Sigmoid colon (tissue), 7 donors: ENCODE data around the gene GNG2. TPM values are rescaled to one million over a fixed set of nuclear protein-coding genes. Genes with fewer than 3 reads are reported as not detected.

ENCODE experiments used
- DNase-seq: peaks from one replicate; pipeline ENCODE4 v3.0.0-alpha.2; 2019
- H3K27ac ChIP-seq, 4 donors: fragments of 200-600 bp; sonication (generic); one replicate each; pipeline ENCODE4 v1.5.1; 2016 to 2019; ENCODE audit warnings: mild to moderate bottlenecking in 1 of 4
- H3K27me3 ChIP-seq, 3 donors: fragments of 200-600 bp; sonication (generic); one replicate each; pipeline ENCODE4 v1.5.1; 2019; ENCODE audit warnings: mild to moderate bottlenecking in 1 of 3
- H3K36me3 ChIP-seq, 4 donors: fragments of 200-600 bp; sonication (generic); one replicate each; pipeline ENCODE4 v1.5.1; 2016 to 2019
- H3K4me1 ChIP-seq, 4 donors: fragments of 200-600 bp; sonication (generic); one replicate each; pipeline ENCODE4 v1.5.1; 2017 to 2019
- H3K4me3 ChIP-seq, 4 donors: fragments of 200-600 bp; sonication (generic); one replicate each; pipeline ENCODE4 v1.5.1; 2017 to 2019; ENCODE audit warnings: mild to moderate bottlenecking in 2 of 4, moderate library complexity in 1 of 4
- H3K9me3 ChIP-seq, 4 donors: fragments of 200-600 bp in 3 of 4; sonication (generic) in 3 of 4; one replicate each; pipeline versions ENCODE4 v1.5.1 to v1.6.1; 2013 to 2019
- EP300 ChIP-seq, 4 donors: sonication (generic); formaldehyde crosslinking; IDR thresholded peaks; one replicate each; pipeline ENCODE4 v1.6.1; 2017; ENCODE audit warnings: antibody characterized with exemption in 4 of 4
- POLR2A ChIP-seq, 2 donors: fragments of 450-650 bp; IDR thresholded peaks; one replicate each; pipeline ENCODE4 v1.6.1; 2016; ENCODE audit warnings: antibody characterized with exemption in 2 of 2, mild to moderate bottlenecking in 2 of 2, moderate library complexity in 2 of 2
- POLR2AphosphoS5 ChIP-seq, 4 donors: sonication (generic); formaldehyde crosslinking; IDR thresholded peaks; one replicate each; pipeline ENCODE4 v1.6.1; 2017; ENCODE audit warnings: antibody characterized with exemption in 4 of 4
- WGBS, 2 donors: extraction: QIAGEN DNeasy Blood & Tissue Kit; methylation state at CpG; one replicate each; pipeline ENCODE4 v1.1.7; 2013; 5-methylcytosine and 5-hydroxymethylcytosine counted together
- intact Hi-C: fragments of 100-400 bp; cut with DNase I; formaldehyde crosslinking; loops from one replicate; pipeline ENCODE4 v1.15.1; 2023
- polyA plus RNA-seq, 3 donors: library from polyadenylated mRNA; stranded (reverse); fragments of 200-250 nt; gene quantifications; one replicate each; pipeline ENCODE4 v1.2.3, GENCODE V29; 2013
- total RNA-seq, 4 donors: library from RNA; depleted of rRNA; stranded (reverse); fragments of >200 nt; gene quantifications; one replicate each; pipeline ENCODE4 v1.1.0, GENCODE V29; 2016
- TF ChIP-seq, protein P1 (sequence below), 4 experiments: fragments of 450-650 bp in 3 of 4; fragments of 200-600 bp in 1 of 4; IDR thresholded peaks; one replicate each; pipeline ENCODE4 v1.5.1; 2016 to 2019; ENCODE audit warnings: antibody characterized with exemption in 4 of 4, mild to moderate bottlenecking in 3 of 4, moderate library complexity in 2 of 4
- donor health status: healthy with polysubstance abuse.
- donor health status: Bipolar disorder and iron deficiency.
- donor health status: healthy.

The GNG2 gene
- total and polyA plus RNA-seq, 7 donors: 9.5 to 44.2 (median 27.3) TPM

DNA sequence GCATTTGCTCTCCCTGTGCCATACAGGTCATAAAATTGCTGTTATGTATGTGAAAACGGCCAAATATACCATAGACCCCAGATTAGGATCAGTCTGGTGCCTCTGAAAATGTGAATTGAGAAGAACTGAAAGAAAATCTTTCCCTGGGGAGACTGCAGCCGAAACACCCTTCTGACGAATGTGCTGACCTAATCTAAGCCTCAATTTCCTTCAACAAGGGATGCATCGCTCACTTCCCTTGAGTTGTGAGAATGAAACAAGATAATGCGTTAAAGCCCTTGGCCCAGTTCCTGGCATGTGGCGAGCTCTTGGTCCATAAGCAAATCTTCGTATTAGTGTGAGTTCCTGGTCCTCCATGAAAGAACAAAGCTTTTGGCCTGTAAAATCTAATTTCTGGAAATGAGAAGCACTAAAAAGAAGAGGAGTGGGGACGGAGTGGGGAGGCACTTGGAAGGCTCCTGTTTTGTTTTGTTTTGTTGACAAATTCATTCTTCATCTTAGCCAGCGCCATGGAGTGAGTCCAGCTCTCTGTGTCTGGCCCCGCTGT lies 79.4 kb downstream of the GNG2 start:
- no peak overlapping the region for H3K4me3 ChIP-seq
- no peaks in the 10 kb centered on the region for H3K36me3 ChIP-seq
- DNase-seq: no peak
- 85 to 87% methylated on average over 10 of the region's 10 CpGs for WGBS, 2 donors
- no peaks in the 10 kb centered on the region for H3K4me1 ChIP-seq
- H3K27ac ChIP-seq: peak overlapping the region in 2 of 4 donors; percentile 37 to 53
- no peak for TF ChIP-seq POLR2A (IDR thresholded peaks at IDR 0.05)
- TF ChIP-seq, protein P1, sequence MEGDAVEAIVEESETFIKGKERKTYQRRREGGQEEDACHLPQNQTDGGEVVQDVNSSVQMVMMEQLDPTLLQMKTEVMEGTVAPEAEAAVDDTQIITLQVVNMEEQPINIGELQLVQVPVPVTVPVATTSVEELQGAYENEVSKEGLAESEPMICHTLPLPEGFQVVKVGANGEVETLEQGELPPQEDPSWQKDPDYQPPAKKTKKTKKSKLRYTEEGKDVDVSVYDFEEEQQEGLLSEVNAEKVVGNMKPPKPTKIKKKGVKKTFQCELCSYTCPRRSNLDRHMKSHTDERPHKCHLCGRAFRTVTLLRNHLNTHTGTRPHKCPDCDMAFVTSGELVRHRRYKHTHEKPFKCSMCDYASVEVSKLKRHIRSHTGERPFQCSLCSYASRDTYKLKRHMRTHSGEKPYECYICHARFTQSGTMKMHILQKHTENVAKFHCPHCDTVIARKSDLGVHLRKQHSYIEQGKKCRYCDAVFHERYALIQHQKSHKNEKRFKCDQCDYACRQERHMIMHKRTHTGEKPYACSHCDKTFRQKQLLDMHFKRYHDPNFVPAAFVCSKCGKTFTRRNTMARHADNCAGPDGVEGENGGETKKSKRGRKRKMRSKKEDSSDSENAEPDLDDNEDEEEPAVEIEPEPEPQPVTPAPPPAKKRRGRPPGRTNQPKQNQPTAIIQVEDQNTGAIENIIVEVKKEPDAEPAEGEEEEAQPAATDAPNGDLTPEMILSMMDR (IDR thresholded peaks at IDR 0.05): no peak
- no peak for TF ChIP-seq POLR2AphosphoS5 (IDR thresholded peaks at IDR 0.05)
- no peak for TF ChIP-seq EP300 (IDR thresholded peaks at IDR 0.05)
- intact Hi-C loops: no loop called here
- no peaks in the 10 kb centered on the region for H3K27me3 ChIP-seq
- no peaks in the 10 kb centered on the region for H3K9me3 ChIP-seq

DNA sequence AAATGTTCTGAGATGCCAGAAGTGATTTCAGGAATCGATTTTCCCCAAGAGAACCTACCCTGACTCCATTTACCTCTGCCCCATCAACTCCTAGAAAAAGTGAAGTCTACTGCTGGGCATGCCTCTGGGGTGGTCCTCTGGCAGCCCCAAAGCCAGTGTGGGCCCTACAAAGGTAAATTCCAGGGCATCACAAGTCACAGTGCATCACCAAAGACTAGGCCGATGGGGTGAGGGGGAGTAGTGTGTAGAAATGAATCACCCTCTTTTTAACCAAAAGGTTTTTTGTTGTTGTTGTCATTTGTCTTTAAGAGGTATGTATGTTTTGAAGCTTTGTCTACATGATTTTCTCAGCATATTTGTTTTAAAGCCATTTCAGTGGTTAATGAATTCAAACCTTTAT lies 82.6 kb downstream of the GNG2 start:
- intact Hi-C loops: no loop called here
- no peak overlapping the region for H3K27ac ChIP-seq
- WGBS, 2 donors: 90% methylated on average over 2 of the region's 2 CpGs
- no peaks in the 10 kb centered on the region for H3K9me3 ChIP-seq
- H3K4me1 ChIP-seq: no peaks in the 10 kb centered on the region
- no peaks in the 10 kb centered on the region for H3K27me3 ChIP-seq
- DNase-seq: no peak
- TF ChIP-seq POLR2A (IDR thresholded peaks at IDR 0.05): no peak
- TF ChIP-seq, protein P1 (IDR thresholded peaks at IDR 0.05): no peak
- no peak for TF ChIP-seq POLR2AphosphoS5 (IDR thresholded peaks at IDR 0.05)
- TF ChIP-seq EP300 (IDR thresholded peaks at IDR 0.05): no peak
- H3K4me3 ChIP-seq: no peak overlapping the region
- H3K36me3 ChIP-seq: no peaks in the 10 kb centered on the region

DNA sequence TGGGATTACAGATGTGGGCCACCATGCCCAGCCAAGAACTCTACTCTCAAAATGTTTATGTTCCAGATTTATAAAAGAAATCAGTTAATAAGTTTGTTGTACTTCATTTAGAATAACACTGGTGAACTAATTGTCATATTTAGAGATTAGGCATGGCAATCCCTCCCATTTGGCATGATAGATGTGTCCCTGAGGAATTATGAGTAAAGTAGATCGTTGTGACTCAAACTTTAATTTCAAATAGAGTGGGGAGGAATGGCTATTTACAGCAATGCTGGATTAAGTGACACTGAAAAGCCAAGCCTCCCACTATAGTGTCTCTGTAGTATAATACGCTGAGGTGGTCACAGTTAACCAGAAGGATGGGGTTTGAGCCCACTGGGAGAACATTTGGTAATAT lies 89.6 kb downstream of the GNG2 start:
- intact Hi-C loops: no loop called here
- no peaks in the 10 kb centered on the region for H3K9me3 ChIP-seq
- H3K27ac ChIP-seq: no peak overlapping the region
- WGBS, 2 donors: 72 to 80% methylated on average over 2 of the region's 2 CpGs
- H3K27me3 ChIP-seq: no peaks in the 10 kb centered on the region
- TF ChIP-seq, protein P1 (IDR thresholded peaks at IDR 0.05): no peak
- TF ChIP-seq POLR2A (IDR thresholded peaks at IDR 0.05) (no peak), EP300 (IDR thresholded peaks at IDR 0.05) (no peak), POLR2AphosphoS5 (IDR thresholded peaks at IDR 0.05) (no peak)
- peaks cover 0 to 6% (median 0%) of the 10 kb centered on the region in 4 donors for H3K36me3 ChIP-seq
- DNase-seq: no peak
- no peak overlapping the region for H3K4me3 ChIP-seq
- H3K4me1 ChIP-seq: no peaks in the 10 kb centered on the region

DNA sequence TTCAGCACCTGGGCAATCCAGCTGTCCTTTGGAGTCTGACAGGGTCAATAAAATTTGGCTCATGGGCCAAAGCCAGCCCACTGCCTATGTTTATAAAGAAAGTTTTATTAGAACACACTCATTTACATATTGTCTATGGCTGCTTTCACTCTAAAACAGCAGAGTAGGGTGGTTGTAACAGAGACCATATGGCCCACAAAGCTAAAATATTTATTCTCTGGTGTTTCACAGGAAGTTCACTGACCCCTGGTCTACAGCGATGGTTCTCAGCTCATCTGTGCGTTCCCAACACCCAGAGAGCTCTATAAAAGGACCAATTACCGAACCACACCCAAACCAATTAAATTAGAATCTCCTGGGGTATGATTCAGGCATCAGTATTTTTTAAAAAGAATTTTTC lies 91.2 kb downstream of the GNG2 start:
- intact Hi-C loops: no loop called here
- Histone ChIP-seq H3K36me3 (peaks cover 0 to 6% (median 0%) of the 10 kb centered on the region in 4 donors), H3K4me1 (no peaks in the 10 kb centered on the region), H3K4me3 (no peak overlapping the region), H3K27me3 (no peaks in the 10 kb centered on the region), H3K27ac (no peak overlapping the region), H3K9me3 (no peaks in the 10 kb centered on the region)
- WGBS, 2 donors: 27 to 60% methylated on average over 3 of the region's 3 CpGs
- TF ChIP-seq EP300 (IDR thresholded peaks at IDR 0.05): no peak
- TF ChIP-seq, protein P1 (IDR thresholded peaks at IDR 0.05): no peak
- TF ChIP-seq POLR2A (IDR thresholded peaks at IDR 0.05): no peak
- no peak for TF ChIP-seq POLR2AphosphoS5 (IDR thresholded peaks at IDR 0.05)
- no peak for DNase-seq

DNA sequence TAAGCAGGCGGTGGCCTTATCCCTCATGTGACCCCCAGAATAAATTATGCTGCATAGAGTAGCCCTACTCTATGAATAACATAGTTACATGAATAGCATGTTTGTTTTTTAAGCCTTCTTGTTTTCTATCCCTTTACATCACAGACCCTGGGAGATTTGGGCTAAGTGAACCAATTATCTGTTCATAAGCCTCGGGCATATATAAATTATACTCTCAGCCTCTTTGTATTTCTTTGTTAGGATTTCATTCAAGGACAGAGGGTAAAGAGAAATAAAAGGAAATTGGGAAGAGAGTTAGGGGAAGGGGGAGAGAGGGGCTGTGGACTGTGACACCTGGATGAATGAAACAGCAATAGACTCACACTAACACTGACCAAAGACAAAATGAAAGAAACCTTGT lies 93.6 kb downstream of the GNG2 start:
- DNase-seq: no peak
- 88 to 89% methylated on average over 2 of the region's 2 CpGs for WGBS, 2 donors
- TF ChIP-seq POLR2AphosphoS5 (IDR thresholded peaks at IDR 0.05): no peak
- no peak for TF ChIP-seq EP300 (IDR thresholded peaks at IDR 0.05)
- TF ChIP-seq POLR2A (IDR thresholded peaks at IDR 0.05): no peak
- TF ChIP-seq, protein P1 (IDR thresholded peaks at IDR 0.05): no peak
- Histone ChIP-seq H3K9me3 (peaks cover 0 to 5% (median 0%) of the 10 kb centered on the region in 4 donors), H3K36me3 (peaks cover 0 to 9% (median 3%) of the 10 kb centered on the region in 4 donors), H3K27ac (no peak overlapping the region), H3K4me3 (no peak overlapping the region), H3K4me1 (no peaks in the 10 kb centered on the region), H3K27me3 (no peaks in the 10 kb centered on the region)
- intact Hi-C loops: no loop called here
